Measurements from ENCODE around the gene MLLT6.
A peak's percentile ranks its signal among the peaks of the same experiment; 100 is the strongest.

MLLT6 gene

DNA sequence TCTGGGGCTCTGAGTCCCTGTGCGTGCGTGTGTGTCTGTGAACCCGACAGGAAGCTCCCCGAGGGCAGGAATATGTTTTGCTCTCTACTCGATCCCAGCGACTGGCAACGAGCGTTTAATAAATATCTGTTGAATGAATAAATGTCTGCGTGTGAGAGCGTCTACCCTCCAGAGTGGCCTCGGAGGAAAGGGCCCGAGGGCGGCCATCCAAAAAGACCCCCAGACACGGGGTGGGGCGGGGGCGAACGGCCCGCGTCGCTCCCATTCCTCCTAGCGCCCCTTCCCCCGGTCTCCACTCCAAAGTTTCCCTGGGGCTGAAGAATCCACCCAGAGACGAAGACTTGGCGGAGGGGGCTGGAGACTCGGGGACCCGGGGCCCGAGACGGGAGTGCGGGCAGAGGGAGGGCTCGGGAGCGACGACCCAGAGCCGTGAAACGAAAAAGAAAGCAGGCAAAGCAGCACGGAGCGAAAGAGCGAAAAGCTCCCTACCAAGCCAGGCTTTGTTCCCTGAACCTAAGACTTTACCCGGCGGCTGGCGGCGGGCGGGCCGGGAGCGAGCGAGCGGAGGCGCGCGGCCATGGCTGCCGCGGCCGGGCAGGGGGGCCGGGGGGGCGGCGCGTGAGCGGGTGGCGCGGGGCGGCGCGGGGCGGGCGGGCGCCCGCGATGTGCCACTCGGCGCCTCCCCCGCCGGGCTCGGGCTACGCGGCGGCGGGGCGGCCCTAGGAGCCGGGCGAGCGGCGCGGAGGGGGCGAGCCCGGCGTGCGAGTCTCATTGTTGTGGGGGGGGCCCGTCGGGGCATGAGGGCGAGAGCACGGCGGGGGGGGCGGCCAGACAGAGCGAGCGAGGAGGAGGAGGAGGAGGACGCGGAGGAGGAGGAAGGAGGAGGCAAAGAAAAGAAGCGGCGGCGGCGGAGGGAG lies at the start of gene MLLT6:
Gene MLLT6 (plus strand): TSS at position 668 of the 917 bp plus-strand sequence. CDS start 360 bp downstream, outside the sequence.
- DNase-seq = peak; percentile 94

GRCh38 chr17:38656959-38657823 lies 47.9 kb upstream of the MLLT6 start:
- DNase-seq = no peak

- no peak for DNase-seq
Measured at GRCh38 chr17:38657824-38658740, 47.0 kb upstream of the MLLT6 start.

DNA sequence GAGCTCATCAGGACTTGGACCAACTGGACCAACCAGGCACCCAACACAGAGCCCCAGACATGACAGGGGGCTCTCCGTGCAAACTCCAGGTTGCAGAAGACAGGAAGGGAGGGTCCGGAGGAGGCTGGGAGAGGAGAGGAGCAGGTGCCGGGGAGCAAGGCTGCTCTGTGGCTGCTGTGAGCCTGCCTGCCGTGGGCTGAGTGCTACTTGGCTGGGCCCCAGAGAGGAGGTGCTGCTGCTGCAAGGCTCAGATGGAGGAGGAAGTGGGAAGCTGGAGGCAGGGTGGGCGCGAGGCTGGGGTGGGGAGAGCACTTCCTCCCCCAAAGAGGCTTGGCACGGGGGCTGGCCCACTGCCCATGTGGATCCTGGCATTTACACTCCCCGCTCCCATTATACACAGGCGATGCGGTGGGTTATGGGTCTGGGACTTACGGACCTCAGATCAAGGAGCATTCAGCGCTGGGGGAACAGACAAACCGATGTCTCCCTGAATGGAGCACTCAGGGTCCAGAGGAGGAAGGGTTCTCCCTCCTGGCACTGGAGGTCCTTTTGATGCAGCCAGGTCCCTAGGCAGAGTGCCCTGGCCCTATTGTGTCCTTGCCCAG lies 46.2 kb upstream of the MLLT6 start:
- no peak for DNase-seq

DNA sequence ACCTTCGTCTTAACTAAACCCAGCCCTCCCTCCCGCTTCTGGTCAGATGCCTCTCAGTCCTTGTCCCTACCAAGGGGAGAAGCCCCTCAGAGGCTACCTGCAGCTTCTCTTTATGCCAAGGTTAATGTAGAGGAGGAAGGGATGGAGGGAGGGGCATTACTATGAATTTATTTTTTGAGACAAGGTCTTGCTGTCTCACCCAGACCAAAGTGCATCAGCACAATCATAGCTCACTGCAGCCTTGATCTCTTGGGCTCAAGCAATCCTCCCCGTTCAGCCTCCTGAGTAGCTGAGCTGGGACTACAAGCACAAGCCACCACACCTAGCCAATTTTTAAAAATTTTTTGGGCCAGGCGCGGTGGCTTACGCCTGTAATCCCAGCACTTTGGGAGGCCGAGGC lies 45.7 kb upstream of the MLLT6 start:
- DNase-seq = no peak

DNA sequence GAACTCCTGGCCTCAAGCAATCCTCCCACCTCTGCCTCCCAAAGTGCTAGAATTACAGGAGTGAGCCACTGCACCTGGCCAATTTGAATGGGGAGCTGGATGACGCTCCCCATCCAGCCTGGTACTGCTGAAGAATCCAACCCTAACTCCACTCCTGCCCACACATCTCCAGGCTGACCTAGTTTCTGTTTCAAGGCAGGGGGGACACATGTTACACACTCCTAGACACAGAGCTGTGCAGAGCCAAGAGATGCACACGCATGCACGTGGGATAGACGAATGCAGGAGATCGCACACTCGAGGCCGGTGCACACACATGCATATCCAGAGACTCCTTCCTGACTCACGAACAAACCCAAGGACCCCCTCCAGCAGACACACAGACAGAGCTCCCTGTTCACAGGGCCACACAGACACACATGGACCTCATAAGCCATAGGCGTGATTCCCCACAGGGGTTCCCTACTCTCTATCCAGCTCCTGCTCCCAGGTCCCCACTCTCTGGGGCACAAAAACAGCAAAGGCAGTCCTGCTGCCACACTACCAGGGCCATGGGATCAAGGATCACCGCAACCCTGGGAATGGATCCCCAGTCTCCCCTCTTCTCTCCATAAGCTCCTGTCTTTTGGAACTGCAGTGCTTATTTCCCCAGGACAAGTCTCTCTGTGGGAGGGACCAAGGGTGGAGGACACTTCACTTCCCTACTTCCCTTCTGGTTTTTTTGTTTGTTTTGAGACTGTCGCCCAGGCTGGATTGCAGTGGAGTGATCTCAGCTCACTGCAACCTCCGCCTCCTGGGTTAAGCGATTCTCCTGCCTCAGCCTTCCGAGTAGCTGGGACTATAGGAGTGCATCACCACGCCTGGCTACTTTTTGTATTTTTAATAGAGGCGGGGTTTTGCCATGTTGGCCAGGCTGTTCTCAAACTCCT lies 44.7 kb upstream of the MLLT6 start:
- no peak for DNase-seq

DNA sequence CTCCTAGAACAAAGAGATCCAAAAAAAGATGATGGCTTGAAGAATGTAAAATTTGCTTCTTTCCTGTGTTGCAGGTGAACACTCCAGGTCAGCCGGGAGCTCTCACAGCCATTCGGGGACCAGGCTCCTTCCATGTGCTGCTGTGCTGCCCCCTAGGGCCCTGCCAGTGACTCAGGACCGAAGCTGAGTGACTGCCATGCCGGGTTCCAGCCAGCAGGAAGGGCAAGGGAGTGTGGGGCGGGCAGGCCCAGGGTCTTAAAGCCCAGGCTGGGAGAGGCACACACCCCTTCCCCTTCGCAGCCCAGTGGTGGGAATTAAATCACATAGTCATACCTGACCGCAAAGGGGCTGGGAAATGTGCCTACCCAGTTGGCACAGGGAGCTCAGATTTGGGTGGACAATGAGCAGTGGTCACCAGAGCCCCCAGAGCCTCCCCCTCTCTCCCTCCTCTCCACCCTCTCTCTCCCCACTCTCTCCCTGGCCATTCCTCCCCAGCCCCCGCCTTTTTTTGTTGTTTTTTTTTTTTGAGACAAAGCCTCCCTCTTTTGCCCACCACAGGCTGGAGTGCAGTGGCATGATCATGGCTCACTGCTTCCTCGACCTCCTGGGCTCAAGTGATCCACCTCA lies 41.8 kb upstream of the MLLT6 start:
- peak; percentile 92 for DNase-seq

- DNase-seq = no peak
Measured at GRCh38 chr17:38663964-38664644, 41.0 kb upstream of the MLLT6 start.

GRCh38 chr17:38667099-38667786 lies 37.8 kb upstream of the MLLT6 start:
- DNase-seq = peak; percentile 86

GRCh38 chr17:38667787-38668122 lies 37.3 kb upstream of the MLLT6 start:
- DNase-seq = no peak

DNA sequence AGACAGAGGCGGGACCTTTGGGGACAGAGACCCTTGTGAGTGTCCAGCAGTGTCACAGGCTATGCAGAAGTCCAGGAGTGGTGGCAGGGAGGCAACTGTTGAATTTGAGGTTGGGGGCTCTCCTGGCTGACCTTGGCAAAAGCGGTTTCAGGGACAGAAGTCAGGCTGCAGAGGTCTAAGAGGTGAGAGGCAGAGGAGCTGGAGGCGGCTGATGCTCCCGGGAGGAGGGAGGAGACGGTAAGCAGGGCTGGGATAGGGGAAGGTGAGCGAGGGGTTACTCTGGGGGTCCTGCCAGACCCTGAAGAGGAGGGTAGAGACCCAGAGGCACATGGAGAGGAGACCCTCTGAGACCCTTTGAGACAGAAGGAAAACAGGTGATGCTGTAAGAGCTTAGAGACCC lies 35.6 kb upstream of the MLLT6 start:
- DNase-seq = no peak

GRCh38 chr17:38671939-38672720 lies 32.9 kb upstream of the MLLT6 start:
- DNase-seq = no peak

DNA sequence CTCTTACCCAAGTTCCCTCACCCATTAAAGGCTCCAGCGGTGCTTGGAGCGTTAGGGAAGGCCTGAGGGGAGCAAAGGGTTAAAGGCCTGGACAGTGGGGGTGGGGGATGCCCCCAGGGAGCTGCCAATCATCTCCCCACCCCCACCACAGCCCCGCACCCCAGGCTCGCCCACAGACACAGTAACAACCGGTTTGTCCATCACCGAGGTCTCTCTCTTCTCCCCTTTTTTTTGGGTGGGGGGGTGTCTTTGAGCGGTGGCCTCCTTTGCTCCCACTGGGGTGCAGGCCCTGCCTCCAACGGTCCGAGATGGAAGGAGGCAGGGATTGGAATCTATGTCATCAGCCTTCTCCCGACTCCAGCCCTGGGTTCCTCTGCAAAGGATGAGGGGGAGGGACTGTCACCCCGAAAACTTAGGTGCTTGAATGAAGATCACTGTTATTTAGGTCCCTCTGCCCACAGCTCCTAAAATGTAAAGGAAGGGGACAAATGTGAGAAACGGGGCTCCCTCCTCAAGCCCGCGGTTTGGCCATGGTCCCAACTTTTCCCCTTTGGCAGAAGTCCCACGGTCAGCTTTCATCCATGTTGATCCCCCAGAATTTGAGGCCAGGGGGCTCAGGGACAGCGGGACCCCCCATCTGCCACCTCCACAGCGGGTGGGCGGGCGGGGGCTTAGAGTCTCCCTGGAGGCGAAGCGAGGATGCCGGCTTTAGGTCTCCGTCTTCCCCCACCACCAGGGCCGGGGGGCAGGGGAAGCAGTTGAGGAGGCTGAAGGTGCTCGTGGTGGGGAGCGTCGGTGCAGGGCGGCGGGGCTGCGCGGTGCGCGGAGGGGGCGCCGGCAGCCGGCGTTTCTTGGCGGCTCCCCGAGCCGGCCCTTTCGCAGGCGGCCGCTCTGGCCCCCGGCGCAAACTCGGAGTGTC lies 32.0 kb upstream of the MLLT6 start:
- DNase-seq = peak; percentile 36

DNA sequence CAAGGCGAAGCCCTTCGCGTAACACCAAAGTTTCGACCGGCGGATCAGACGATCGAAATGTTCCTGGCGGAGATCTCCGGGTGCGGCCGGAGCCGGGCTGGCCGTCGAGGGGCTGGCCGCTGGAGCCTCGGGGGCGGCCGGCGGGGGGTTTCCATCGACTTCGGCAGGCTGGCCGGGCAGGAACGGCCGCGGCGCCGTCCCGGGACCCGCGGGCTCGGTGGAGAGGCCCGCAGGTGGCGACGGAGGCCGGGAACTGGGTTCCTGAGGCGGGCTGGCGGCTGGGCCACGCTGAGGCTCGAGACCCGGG lies 31.4 kb upstream of the MLLT6 start:
- DNase-seq = no peak

GRCh38 chr17:38674014-38674748 lies 30.9 kb upstream of the MLLT6 start:
- DNase-seq = peak; percentile 76

- DNase-seq = peak; percentile 96
Measured at GRCh38 chr17:38674749-38675615, 30.1 kb upstream of the MLLT6 start, which contains the start of gene EPOP. TSS of gene EPOP (minus strand) at chr17:38674957. CDS start at chr17:38674495, 462 bp downstream.
